GM18508 (cell line): ENCODE data around the gene MGMT.
"Not testable (repeated sequence)": the region's sequence is repeated elsewhere in the genome, so short reads cannot be mapped to it uniquely, and the experiment has no call there.

Source experiments
- ATAC-seq: cut with Tn5 transposase; IDR thresholded peaks from one replicate; pipeline ENCODE4 v1.9.1; 2021; ENCODE audit warnings: moderate number of reproducible peaks; ENCODE audit not compliant: insufficient read depth, unreplicated experiment

Gene MGMT

DNA sequence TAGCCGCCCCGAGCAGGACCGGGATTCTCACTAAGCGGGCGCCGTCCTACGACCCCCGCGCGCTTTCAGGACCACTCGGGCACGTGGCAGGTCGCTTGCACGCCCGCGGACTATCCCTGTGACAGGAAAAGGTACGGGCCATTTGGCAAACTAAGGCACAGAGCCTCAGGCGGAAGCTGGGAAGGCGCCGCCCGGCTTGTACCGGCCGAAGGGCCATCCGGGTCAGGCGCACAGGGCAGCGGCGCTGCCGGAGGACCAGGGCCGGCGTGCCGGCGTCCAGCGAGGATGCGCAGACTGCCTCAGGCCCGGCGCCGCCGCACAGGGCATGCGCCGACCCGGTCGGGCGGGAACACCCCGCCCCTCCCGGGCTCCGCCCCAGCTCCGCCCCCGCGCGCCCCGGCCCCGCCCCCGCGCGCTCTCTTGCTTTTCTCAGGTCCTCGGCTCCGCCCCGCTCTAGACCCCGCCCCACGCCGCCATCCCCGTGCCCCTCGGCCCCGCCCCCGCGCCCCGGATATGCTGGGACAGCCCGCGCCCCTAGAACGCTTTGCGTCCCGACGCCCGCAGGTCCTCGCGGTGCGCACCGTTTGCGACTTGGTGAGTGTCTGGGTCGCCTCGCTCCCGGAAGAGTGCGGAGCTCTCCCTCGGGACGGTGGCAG lies at the start of gene MGMT:
Gene MGMT (plus strand): TSS at position 539 of the 656 bp plus-strand sequence.
- peak; percentile 64 for ATAC-seq

DNA sequence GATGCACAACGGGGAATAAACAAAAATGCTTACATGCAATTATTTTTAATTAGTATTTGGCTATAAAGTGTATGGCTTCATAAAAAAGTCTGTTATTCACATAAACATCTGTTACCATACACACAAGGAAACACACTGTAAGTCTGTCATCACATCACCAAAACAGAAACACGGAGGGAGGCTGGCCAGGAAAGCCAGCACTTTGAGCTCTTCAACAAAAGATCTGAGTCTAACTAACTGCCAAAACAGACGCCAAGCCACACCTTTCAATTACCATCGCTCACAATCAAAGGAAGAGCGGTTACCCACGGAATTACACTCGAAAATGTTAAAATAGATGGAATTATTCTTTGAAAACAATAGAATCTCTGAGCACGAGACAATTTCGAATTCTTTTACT lies 49.2 kb upstream of the MGMT start:
- ATAC-seq: no peak

DNA sequence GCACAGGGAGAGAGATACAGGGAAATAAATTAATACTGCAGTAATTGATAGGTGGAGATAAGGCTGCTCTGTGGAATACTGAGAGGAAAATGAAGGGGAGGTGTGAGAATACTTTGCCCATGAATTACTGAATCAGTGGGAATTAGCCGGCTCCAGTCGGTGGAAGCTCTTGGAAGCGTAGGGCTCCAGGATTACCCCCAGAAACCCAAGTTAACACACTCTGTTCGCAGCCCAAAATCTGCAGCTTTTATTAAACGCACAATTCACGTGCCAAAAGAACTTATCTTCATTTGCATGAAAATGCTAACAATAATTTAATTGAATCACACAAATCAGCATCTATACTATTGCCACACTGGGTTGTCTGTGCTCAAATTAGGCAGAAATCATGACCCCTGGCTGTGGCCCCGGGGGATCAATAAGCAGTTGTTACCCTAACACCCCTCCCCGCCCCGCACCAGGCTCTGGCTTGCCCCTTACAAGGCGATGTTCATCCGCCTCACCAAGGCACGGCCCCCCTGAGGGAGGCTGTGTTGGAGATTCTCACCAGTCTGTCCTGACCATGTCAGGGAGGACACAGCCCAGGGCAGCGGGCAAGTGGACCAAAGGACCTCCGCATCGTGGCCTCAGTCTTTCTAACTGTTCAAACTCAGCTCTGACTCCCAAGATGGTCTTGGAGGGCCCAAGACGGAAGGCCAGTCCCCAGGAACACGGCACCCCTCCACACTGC lies 48.4 kb upstream of the MGMT start:
- ATAC-seq: no peak

DNA sequence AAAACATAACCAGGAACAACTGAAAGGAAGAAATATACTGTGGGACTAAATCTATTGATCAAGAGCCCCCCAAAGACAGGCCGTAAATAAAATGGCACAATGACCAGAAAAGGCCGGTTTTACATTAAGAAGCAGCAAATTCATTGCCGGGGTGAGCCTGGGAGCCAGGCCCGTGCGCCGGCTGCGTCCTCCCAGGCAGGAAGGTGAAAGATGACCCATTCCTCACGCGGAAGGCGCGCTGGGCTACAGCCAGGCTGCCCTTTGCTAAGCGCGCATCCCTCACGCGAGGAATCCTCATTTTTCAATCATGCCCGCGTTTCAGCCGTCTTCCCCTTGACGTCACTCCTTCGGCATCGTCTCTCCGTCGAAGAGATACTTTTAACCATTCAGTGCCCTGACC lies 47.6 kb upstream of the MGMT start:
- no peak for ATAC-seq

DNA sequence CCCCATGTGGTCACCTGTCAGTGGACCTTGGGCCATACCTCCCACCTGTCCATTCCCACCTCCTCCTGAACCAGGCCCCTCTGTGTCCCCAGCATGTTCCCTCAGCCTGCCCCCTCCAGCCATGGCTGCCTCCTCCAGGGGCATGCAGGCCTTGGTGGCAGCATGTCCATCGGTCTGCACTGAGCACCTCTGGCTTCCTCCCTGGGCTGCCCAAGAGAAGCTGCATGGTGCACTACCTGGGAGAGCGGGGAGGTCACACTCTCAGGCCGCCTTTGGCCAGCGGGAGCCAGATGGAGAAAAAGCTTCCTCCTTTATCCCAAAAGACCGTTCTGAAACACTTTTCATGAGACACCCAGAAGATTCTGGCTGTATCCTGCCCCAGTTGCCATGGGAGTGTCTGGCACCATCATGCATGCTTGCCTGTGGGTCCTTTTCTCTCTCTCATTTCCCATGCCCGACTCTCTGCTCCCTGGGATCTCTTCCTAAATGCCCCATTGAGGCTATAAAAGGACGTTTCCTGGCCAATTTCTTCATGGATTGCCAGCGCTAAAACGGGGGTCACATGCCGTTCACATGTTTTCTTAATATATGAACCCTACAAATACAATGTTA lies 45.5 kb upstream of the MGMT start:
- no peak for ATAC-seq

DNA sequence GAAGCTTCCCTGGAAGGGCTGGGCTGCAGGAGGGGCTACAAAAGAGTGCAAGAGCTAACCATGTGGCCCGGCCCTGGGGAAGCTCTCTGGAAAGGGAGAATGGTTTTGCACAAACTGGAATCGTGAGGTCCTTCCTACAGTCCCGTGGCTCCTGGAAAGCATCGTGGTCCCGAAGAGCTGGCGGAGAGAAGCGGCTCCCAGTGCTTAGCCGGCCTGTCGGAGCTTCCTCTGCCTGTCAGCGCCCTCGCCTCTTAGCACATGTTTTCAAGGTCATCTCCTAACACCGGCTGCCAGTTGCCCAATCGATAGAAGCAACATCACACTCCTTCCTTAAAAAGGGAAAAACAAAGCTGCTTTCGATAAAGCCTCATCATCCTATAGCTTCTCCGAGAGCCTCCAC lies 42.1 kb upstream of the MGMT start:
- ATAC-seq: no peak

DNA sequence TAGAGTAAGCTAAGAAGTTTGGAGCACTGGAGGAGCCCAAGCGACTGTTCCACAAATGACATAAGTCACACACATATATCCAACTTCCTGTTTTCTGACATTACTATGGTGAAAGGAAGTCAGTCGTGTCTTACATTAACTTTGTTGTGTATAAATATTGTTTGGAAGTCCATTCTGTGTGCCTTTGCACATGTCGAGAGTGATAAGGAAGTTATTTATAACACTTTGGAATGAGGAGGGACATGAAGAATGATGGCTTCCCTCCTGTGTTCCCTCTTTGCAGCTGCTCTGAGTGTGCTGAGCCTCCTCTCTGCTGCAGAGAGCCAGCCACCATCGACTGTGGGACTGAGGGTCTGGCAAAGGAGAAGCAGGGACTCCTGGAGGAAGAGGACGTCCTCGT lies 40.4 kb upstream of the MGMT start:
- ATAC-seq: no peak

DNA sequence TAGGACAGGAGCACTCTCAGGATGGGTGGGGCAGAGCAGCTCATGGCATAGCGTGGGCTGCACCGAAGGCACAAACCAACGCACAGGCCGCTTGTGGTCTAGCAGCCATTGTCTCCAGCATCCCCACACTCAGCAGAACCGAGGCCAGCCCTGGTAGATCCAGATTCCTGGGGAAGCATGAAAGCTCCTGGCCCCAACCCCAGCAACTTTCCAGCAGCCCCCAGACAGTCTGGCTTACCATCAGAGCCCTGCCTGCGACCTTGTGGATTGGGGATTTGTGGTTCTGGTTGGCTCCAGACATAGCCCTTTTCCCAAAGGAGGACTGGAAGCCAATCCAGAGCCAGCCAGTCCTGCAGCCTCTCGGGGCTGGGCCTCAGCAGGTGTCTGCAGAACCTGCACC lies 33.8 kb upstream of the MGMT start:
- no peak for ATAC-seq

DNA sequence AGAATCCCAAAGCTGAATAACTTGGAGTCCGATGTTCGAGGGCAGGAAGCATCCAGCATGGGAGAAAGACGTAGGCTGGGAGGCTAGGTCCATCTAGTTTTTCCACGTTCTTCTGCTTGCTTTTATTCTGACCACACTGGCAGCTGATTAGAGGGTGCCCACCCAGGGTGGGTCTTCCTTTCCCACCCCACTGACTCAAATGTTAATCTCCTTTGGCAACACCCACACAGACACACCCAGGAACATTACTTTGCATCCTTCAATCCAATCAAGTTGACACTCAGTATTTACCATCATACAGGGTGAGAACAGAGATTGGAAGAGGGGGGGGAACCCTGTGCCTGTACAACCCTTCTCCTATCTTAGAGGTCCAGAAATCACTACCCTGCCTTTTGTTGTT lies 31.3 kb upstream of the MGMT start:
- ATAC-seq: not testable (repeated sequence)

DNA sequence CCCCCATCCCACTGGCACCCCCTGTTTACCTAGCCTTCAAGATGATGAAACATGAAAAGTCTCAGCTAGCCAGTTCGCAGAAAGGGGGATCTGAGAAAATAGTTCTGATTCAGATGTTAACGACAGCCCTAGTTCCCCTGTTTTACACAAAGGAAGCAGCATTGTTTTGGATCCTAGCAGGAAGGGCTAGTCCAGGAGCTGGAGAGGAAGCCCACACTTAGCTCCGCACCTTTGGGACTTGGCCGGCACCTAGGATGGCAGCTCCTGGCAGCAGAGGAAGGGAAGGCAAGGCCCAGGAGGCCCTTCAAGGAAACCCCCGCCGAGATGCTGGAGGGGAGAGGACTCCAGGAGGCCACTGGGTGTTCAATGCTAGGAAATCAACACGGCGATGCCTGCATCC lies 29.0 kb upstream of the MGMT start:
- ATAC-seq: no peak

DNA sequence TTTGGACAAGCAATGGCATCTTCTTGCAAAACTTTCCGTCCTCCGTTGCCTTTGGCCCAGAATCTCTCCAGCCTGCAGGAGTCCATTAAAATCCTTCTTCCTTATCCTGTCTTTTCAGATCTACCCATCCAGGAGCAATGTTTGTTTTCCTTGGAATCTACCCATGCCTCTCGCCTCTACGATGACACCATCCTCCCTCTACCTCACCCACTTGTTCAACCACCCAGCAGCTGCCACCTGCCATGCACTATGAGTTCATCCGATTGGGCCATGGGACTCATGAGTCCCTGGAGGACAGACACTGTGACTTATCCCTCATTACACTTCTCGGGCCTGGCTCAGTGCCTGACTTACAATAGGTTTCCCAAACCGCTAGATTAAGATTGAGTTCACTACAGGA lies 26.8 kb upstream of the MGMT start:
- ATAC-seq: no peak

DNA sequence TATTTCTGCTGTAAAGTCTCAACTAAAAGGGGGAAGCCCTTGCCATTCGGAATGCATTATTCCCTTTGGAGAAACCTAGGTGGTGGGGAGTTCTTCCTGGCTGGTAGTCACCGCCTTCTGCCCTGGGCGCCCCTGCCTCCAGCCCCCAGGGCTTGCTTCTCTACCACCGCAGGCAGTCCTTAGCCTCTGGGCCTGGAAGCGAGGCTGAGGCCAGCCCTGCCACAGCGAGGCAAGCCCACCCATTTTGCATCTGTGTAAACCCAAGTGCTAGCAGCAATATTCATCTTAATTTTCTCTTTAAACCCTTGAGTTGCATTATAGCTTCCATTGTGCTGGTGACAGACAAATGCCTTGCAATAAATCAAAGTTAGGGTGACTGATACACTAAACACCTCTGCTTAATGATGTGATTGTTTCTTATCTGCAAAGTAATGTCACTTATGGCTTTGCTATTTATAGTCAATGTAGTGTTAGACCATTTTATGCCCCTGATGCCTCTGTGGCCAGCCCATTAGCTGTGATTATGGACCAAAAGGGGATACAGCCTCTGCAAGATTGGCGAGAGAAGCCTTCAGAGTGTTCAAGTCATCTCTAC lies 26.2 kb upstream of the MGMT start:
- ATAC-seq: no peak

DNA sequence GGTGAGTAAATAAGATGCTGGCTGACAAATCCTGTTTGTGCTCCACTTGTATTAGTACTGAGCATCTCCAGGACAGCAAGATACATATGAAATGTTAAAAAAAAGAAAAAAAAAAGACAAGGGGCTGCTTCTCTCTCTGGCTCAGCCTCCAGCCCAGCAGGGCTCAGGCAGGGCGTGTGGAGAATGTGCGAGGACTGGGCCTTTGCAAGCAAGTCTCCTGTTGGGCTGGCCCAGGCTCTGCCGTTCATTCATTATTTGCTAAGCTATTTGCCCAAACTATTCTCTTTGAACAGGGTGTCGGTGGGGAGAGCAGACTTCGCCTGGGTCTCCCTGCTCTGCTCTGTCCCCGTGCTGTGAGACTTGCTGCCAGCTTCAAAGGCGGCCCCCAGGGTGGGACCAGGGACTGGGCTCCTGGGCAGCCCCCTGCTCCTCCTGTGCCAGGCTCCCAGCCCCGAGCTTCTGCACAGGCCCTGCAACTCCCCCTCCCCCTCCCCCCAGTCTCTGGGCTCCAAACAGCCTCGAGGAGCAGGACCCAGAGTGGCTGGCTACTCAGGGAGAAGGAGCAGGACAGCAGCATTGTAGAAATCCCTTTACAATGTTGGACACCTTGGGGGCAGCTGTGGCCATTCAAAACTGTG lies 25.6 kb upstream of the MGMT start:
- ATAC-seq: no peak

DNA sequence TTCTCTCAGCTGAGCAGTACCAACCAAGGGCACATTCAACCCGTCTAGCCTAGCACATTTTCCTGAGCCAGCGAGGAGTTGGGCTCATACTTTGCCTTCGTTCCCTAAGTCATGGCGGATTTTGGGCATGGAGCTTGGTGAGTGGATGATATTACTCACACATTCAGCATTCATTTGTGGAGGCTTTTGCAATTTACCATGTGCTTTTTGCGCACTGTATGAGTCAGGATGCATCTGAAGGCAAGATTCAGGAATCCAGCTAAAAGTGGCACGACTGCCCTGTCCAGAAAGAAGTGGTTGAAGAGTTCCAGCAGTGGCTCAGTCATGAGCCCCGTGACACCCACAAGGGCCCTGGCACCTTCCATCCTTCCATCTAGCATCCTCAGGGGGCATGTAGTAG lies 24.2 kb upstream of the MGMT start:
- ATAC-seq: no peak

DNA sequence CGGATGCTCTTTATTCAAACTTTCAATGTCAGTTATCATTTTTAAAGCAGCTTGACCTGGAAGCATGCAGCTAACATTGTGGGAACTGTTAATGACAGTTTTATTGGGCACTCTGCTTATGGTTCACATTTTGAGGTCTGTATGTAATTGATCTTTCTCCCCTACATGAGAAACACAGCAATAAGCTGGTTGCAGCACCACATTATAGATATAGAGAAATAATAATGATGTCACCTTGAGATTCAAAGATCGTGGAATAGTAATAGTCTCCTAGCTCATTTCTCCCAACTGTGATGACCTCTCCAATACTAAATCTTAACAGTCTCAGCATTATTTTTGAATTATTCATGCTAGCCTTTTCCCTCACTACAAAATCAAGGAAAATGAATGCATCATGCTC lies 22.7 kb upstream of the MGMT start:
- ATAC-seq: no peak

DNA sequence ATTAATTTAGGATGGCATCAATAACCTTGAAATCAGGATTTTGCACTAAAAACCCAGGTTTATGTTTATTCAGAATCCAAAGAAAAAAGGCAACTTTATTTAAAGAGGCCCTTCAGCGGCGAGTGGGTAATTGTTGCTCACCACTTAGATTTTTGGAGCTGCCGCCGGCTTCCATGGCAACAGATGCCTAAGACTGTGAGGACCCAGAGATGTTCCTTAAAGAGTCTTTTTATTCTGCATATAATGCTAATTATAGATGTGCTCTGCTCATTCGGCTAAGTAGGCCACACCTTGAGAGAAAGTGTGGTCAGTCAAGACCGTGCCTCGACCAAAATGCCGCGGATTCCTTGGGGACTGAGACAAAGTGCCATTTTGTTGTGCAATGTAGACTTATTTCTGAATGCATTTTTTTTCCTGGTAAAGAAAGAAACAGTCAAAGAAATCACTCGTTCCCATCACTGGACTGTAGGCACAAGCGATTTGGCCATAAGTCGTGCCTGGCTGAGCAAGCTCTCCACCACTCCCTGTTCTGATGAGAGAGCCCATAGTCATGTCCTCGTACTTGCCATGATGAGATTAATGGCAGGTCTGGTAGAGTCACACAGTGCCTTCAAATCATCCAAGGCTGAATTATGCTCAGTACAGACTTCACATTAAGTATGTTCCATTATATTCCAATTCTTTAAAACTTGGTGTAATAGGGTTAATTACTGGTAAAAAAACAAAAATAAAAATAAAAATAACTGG lies 21.4 kb upstream of the MGMT start:
- ATAC-seq: no peak

DNA sequence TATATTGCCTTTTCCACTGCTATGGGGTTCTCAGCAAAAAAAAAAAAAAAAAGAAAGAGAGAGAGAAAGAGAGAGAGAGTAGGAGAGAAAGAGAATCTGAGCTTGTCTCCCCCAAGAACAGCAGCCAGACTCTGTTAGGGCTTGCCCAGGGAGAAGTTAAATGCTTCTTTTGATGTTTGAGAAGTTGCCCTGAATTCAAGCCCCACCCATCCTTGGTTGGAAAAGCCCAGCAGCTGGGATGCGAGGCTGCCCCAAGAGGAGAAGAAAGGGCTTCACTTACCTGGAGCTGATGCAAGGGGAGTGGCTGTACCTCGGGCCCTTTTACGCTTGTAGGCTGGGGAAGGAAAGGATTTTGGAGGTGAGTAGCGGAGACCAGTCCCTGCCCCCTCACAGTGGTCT lies 20.9 kb upstream of the MGMT start:
- no peak for ATAC-seq

DNA sequence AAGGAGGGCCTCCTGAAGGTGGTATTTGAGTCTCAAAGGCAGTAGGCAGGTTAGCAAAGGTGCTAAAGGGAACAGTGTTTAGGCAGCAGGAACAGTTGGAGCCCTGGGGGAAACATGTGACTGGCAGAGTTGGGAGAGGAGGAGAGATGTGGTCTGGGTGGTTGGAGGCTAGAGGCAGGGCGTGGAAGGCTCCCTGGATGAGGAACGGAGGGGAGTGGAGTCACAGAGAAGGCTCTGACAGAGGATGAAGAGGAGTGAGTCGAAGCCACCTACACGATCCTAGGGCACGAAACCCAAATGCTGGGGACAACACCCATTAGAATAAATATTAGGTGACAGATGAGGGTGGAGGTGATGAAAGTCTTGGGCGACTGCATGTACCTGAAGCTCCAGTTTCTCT lies 19.6 kb upstream of the MGMT start:
- no peak for ATAC-seq

DNA sequence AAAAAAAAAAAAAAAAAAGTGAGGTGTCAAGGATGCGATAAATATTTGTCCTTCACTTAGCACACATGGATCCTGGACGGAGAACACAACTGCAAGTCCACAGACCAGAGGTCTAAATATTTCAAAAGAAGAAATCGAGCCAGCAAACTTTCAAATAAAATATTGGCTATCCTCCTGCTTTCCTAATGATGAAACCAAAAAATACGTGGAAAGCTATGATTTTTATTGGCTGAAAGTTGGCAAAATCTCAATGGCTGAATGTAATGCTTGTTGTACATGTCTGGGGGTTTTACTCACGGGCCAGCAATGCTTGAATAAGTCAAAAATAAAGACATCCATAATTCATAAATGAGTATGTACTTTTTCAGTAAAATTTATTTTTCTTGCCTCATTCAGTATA lies 19.0 kb upstream of the MGMT start:
- no peak for ATAC-seq

DNA sequence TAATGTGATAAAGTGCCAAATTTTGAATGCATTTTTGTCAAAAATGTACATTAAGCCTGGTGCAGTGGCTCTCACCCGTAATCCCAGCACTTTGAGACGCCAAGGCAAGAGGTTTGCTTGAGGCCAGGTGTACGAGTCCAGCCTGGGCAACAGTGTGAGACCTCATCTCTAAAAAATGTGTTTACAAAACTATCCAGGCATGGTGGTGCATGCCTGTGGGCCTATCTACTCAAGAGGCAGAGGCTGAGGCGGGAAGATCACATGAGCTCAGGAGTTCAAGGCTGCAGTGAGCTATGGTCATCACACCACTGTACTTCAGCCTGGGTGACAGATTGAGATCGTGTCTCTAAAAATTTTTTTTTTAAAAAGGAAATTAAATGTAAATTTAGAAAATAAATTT lies 18.5 kb upstream of the MGMT start:
- no peak for ATAC-seq
